ENCODE results near the gene SPN.
"Not testable (repeated sequence)": the region's sequence is repeated elsewhere in the genome, so short reads cannot be mapped to it uniquely, and the experiment has no call there.

- not testable (repeated sequence) for TF ChIP-seq CC2D1A (IDR thresholded peaks at IDR 0.05); MYNN (IDR thresholded peaks at IDR 0.05); MYNN (CRISPR knock-in tag; IDR thresholded peaks at IDR 0.05); SP1 (CRISPR knock-in tag; IDR thresholded peaks at IDR 0.05); POLR2AphosphoS5 (IDR thresholded peaks at IDR 0.05; ENCODE audit: control insufficient read depth, insufficient read depth, low read depth, low read length); ESRRA (IDR thresholded peaks at IDR 0.05; ENCODE audit: borderline replicate concordance, low read depth); TBP (optimal IDR thresholded peaks at IDR 0.05; ENCODE audit: low read depth, low read length); EZH2 (IDR thresholded peaks at IDR 0.05; ENCODE audit: borderline replicate concordance, low read depth, low read length); ZBTB43 (CRISPR knock-in tag; IDR thresholded peaks at IDR 0.05); RBM17 (IDR thresholded peaks at IDR 0.05; ENCODE audit: borderline replicate concordance, low read depth, low read length); ETS1 (conservative IDR thresholded peaks at IDR 0.05; ENCODE audit: control insufficient read depth, low read depth, low read length)
These were observed 24.3 kb upstream of the SPN start for GRCh38 chr16:29638751-29639150.
